Fibroblast of skin of abdomen (primary cell): ENCODE data around the gene SLC2A5. TPM values are rescaled to one million over a fixed set of nuclear protein-coding genes. Genes with fewer than 3 reads are reported as not detected.
A peak's percentile ranks its signal among the peaks of the same experiment; 100 is the strongest.
"Not testable (repeated sequence)": the region's sequence is repeated elsewhere in the genome, so short reads cannot be mapped to it uniquely, and the experiment has no call there.

Experiments used
- DNase-seq: peaks from one replicate; pipeline ENCODE4 v3.0.0-alpha.2; 2013
- polyA plus RNA-seq, 2 experiments: library from polyadenylated mRNA; unstranded; fragments of 120-200 nt; gene quantifications; one replicate each; pipeline ENCODE4 v1.2.1, GENCODE V29; 2013; ENCODE audit not compliant: insufficient read length in 2 of 2

The SLC2A5 gene
- polyA plus RNA-seq (2013, experiment 1 of 2; ENCODE audit: insufficient read length): 0.33 TPM
- polyA plus RNA-seq (2013, experiment 2 of 2; ENCODE audit: insufficient read length): 0.52 TPM

GRCh38 chr1:9069326-9070100 is at the start of gene SLC2A5:
TSS of gene SLC2A5 (minus strand) at chr1:9069635. CDS start at chr1:9069536, 99 bp downstream.
- DNase-seq: no peak

GRCh38 chr1:9118186-9118585 is 48.8 kb upstream of the SLC2A5 start:
- DNase-seq: no peak

GRCh38 chr1:9115351-9116205 is 46.1 kb upstream of the SLC2A5 start:
- peak; percentile 17 for DNase-seq

- DNase-seq: no peak
Observed at GRCh38 chr1:9112961-9113880, 43.8 kb upstream of the SLC2A5 start.

GRCh38 chr1:9111957-9112356 is 42.5 kb upstream of the SLC2A5 start:
- no peak for DNase-seq

GRCh38 chr1:9111357-9111691 is 41.9 kb upstream of the SLC2A5 start:
- no peak for DNase-seq

- DNase-seq: peak; percentile 86
Observed at GRCh38 chr1:9110669-9111356, 41.4 kb upstream of the SLC2A5 start.

- DNase-seq: no peak
Observed at GRCh38 chr1:9108056-9108665, 38.7 kb upstream of the SLC2A5 start.

- peak; percentile 22 for DNase-seq
Observed at GRCh38 chr1:9107136-9107535, 37.7 kb upstream of the SLC2A5 start.

GRCh38 chr1:9106286-9106685 is 36.9 kb upstream of the SLC2A5 start:
- no peak for DNase-seq

- DNase-seq: no peak
Observed at GRCh38 chr1:9105336-9105867, 36.0 kb upstream of the SLC2A5 start.

GRCh38 chr1:9101510-9102146 is 32.2 kb upstream of the SLC2A5 start:
- peak; percentile 69 for DNase-seq

GRCh38 chr1:9100471-9101043 is 31.1 kb upstream of the SLC2A5 start:
- peak; percentile 34 for DNase-seq

GRCh38 chr1:9099555-9099954 is 30.1 kb upstream of the SLC2A5 start:
- DNase-seq: no peak

- DNase-seq: no peak
Observed at GRCh38 chr1:9097947-9098705, 28.7 kb upstream of the SLC2A5 start.

GRCh38 chr1:9095818-9096217 is 26.4 kb upstream of the SLC2A5 start:
- no peak for DNase-seq

GRCh38 chr1:9093996-9094595 is 24.7 kb upstream of the SLC2A5 start:
- not testable (repeated sequence) for DNase-seq

- DNase-seq: no peak
Observed at GRCh38 chr1:9093581-9093980, 24.1 kb upstream of the SLC2A5 start.

- DNase-seq: no peak
Observed at GRCh38 chr1:9093091-9093490, 23.7 kb upstream of the SLC2A5 start.
